Activated T-helper 17 cell treated with anti-CD3 and anti-CD28 coated beads, Interleukin-2, amount 50 U/mL, for 72 hours (primary cell): Measurements from ENCODE around the gene AGBL1. TPM values are rescaled to one million over a fixed set of nuclear protein-coding genes. Genes with fewer than 3 reads are reported as not detected.

Source experiments
- ATAC-seq: fragments of 150-1000 bp; cut with Tn5 transposase; replicated peaks from 2 replicates; pipeline ENCODE4 v1.10.0; 2021; ENCODE audit warnings: mild to moderate bottlenecking, moderate library complexity
- H3K27ac Mint-ChIP-seq: one replicate; pipeline ENCODE4 v1.8.0; 2022; ENCODE audit warnings: mixed read lengths
- H3K27me3 Mint-ChIP-seq: one replicate; pipeline ENCODE4 v1.8.0; 2022; ENCODE audit warnings: mixed read lengths
- H3K36me3 Mint-ChIP-seq: one replicate; pipeline ENCODE4 v1.8.0; 2022; ENCODE audit warnings: low read depth, mild to moderate bottlenecking, mixed read lengths
- H3K4me1 Mint-ChIP-seq: one replicate; pipeline ENCODE4 v1.8.0; 2022; ENCODE audit warnings: mixed read lengths
- H3K4me3 Mint-ChIP-seq: one replicate; pipeline ENCODE4 v1.8.0; 2022; ENCODE audit warnings: mild to moderate bottlenecking, mixed read lengths
- H3K9me3 Mint-ChIP-seq: one replicate; pipeline ENCODE4 v1.8.0; 2022; ENCODE audit warnings: mixed read lengths
- total RNA-seq, 2 donors: library from RNA; stranded (reverse); gene quantifications; one replicate each; pipeline ENCODE4 v1.2.3, GENCODE V29; 2022

Gene AGBL1
- total RNA-seq, 2 donors from 2014 or later: 0.19 TPM; not detected in 1

GRCh38 chr15:86892774-86893449 is 813.2 kb downstream of the AGBL1 start:
- Mint-ChIP-seq H3K27me3 (peaks cover 13% of the 10 kb centered on the region), H3K36me3 (no peaks in the 10 kb centered on the region), H3K9me3 (no peaks in the 10 kb centered on the region), H3K27ac (no peak overlapping the region), H3K4me1 (no peaks in the 10 kb centered on the region), H3K4me3 (no peak overlapping the region)
- ATAC-seq: no peak

GRCh38 chr15:86894269-86894668 is 814.6 kb downstream of the AGBL1 start:
- Mint-ChIP-seq H3K4me1 (no peaks in the 10 kb centered on the region), H3K27me3 (peaks cover 24% of the 10 kb centered on the region), H3K9me3 (no peaks in the 10 kb centered on the region), H3K4me3 (no peak overlapping the region), H3K27ac (no peak overlapping the region), H3K36me3 (no peaks in the 10 kb centered on the region)
- ATAC-seq: no peak

GRCh38 chr15:86903642-86904421 is 824.2 kb downstream of the AGBL1 start:
- H3K4me3 Mint-ChIP-seq: no peak overlapping the region
- H3K9me3 Mint-ChIP-seq: no peaks in the 10 kb centered on the region
- ATAC-seq: no peak
- no peaks in the 10 kb centered on the region for H3K4me1 Mint-ChIP-seq
- no peak overlapping the region for H3K27ac Mint-ChIP-seq
- no peaks in the 10 kb centered on the region for H3K36me3 Mint-ChIP-seq
- H3K27me3 Mint-ChIP-seq: peaks cover 24% of the 10 kb centered on the region

- no peak for ATAC-seq
- H3K4me1 Mint-ChIP-seq: no peaks in the 10 kb centered on the region
- H3K27me3 Mint-ChIP-seq: peaks cover 18% of the 10 kb centered on the region
- H3K9me3 Mint-ChIP-seq: no peaks in the 10 kb centered on the region
- H3K27ac Mint-ChIP-seq: no peak overlapping the region
- no peaks in the 10 kb centered on the region for H3K36me3 Mint-ChIP-seq
- H3K4me3 Mint-ChIP-seq: no peak overlapping the region
These were observed 826.1 kb downstream of the AGBL1 start for GRCh38 chr15:86905625-86906256.

- ATAC-seq: no peak
- Mint-ChIP-seq H3K4me3 (no peak overlapping the region), H3K36me3 (no peaks in the 10 kb centered on the region), H3K27ac (no peak overlapping the region), H3K4me1 (no peaks in the 10 kb centered on the region), H3K9me3 (no peaks in the 10 kb centered on the region), H3K27me3 (peaks cover 18% of the 10 kb centered on the region)
These were observed 826.7 kb downstream of the AGBL1 start for GRCh38 chr15:86906376-86906775.

- Mint-ChIP-seq H3K4me1 (no peaks in the 10 kb centered on the region), H3K27me3 (peaks cover 4% of the 10 kb centered on the region), H3K4me3 (no peak overlapping the region), H3K27ac (no peak overlapping the region), H3K36me3 (no peaks in the 10 kb centered on the region), H3K9me3 (no peaks in the 10 kb centered on the region)
- ATAC-seq: no peak
These were observed 831.4 kb downstream of the AGBL1 start for GRCh38 chr15:86911022-86911421.

GRCh38 chr15:86912661-86913060 is 833.0 kb downstream of the AGBL1 start:
- Mint-ChIP-seq H3K36me3 (no peaks in the 10 kb centered on the region), H3K4me3 (no peak overlapping the region)
- ATAC-seq: no peak

GRCh38 chr15:86915811-86916331 is 836.2 kb downstream of the AGBL1 start:
- Mint-ChIP-seq H3K4me1 (no peaks in the 10 kb centered on the region), H3K4me3 (no peak overlapping the region), H3K36me3 (no peaks in the 10 kb centered on the region), H3K27me3 (peaks cover 11% of the 10 kb centered on the region), H3K27ac (no peak overlapping the region), H3K9me3 (no peaks in the 10 kb centered on the region)
- no peak for ATAC-seq

More at GRCh38 chr15:86912661-86913060, 833.0 kb downstream of the AGBL1 start:
- Mint-ChIP-seq H3K27me3 (no peaks in the 10 kb centered on the region), H3K27ac (no peak overlapping the region), H3K9me3 (no peaks in the 10 kb centered on the region), H3K4me1 (no peaks in the 10 kb centered on the region)

GRCh38 chr15:86916671-86917360 is 837.1 kb downstream of the AGBL1 start:
- Mint-ChIP-seq H3K9me3 (no peaks in the 10 kb centered on the region), H3K4me1 (no peaks in the 10 kb centered on the region), H3K4me3 (no peak overlapping the region), H3K36me3 (no peaks in the 10 kb centered on the region), H3K27ac (no peak overlapping the region), H3K27me3 (peaks cover 13% of the 10 kb centered on the region)
- no peak for ATAC-seq

GRCh38 chr15:86917361-86917671 is 837.6 kb downstream of the AGBL1 start:
- Mint-ChIP-seq H3K4me3 (no peak overlapping the region), H3K27me3 (peaks cover 13% of the 10 kb centered on the region), H3K36me3 (no peaks in the 10 kb centered on the region), H3K27ac (no peak overlapping the region), H3K9me3 (no peaks in the 10 kb centered on the region), H3K4me1 (no peaks in the 10 kb centered on the region)
- no peak for ATAC-seq

- peaks cover 17% of the 10 kb centered on the region for H3K27me3 Mint-ChIP-seq
- no peaks in the 10 kb centered on the region for H3K36me3 Mint-ChIP-seq
- H3K4me1 Mint-ChIP-seq: no peaks in the 10 kb centered on the region
- no peak for ATAC-seq
- no peak overlapping the region for H3K4me3 Mint-ChIP-seq
- H3K27ac Mint-ChIP-seq: no peak overlapping the region
- H3K9me3 Mint-ChIP-seq: no peaks in the 10 kb centered on the region
These were observed 839.9 kb downstream of the AGBL1 start for GRCh38 chr15:86919581-86919980.

GRCh38 chr15:86929461-86929860 is 849.8 kb downstream of the AGBL1 start:
- Mint-ChIP-seq H3K4me3 (no peak overlapping the region), H3K27me3 (peaks cover 14% of the 10 kb centered on the region), H3K9me3 (no peaks in the 10 kb centered on the region), H3K36me3 (no peaks in the 10 kb centered on the region), H3K27ac (no peak overlapping the region), H3K4me1 (no peaks in the 10 kb centered on the region)
- ATAC-seq: no peak

GRCh38 chr15:86932456-86932855 is 852.8 kb downstream of the AGBL1 start:
- ATAC-seq: no peak
- H3K36me3 Mint-ChIP-seq: no peaks in the 10 kb centered on the region

GRCh38 chr15:86935841-86936240 is 856.2 kb downstream of the AGBL1 start:
- no peak for ATAC-seq
- H3K27ac Mint-ChIP-seq: no peak overlapping the region
- H3K36me3 Mint-ChIP-seq: no peaks in the 10 kb centered on the region
- H3K27me3 Mint-ChIP-seq: peaks cover 11% of the 10 kb centered on the region
- no peak overlapping the region for H3K4me3 Mint-ChIP-seq
- no peaks in the 10 kb centered on the region for H3K9me3 Mint-ChIP-seq
- H3K4me1 Mint-ChIP-seq: no peaks in the 10 kb centered on the region

More at GRCh38 chr15:86932456-86932855, 852.8 kb downstream of the AGBL1 start:
- no peak overlapping the region for H3K27ac Mint-ChIP-seq
- H3K4me1 Mint-ChIP-seq: no peaks in the 10 kb centered on the region
- H3K4me3 Mint-ChIP-seq: no peak overlapping the region
- H3K27me3 Mint-ChIP-seq: peaks cover 14% of the 10 kb centered on the region
- H3K9me3 Mint-ChIP-seq: no peaks in the 10 kb centered on the region
